NCI-H2081 (cell line): Measurements from ENCODE around the gene MAJIN.
"Not testable (repeated sequence)": the region's sequence is repeated elsewhere in the genome, so short reads cannot be mapped to it uniquely, and the experiment has no call there.

ENCODE experiments used
- DNase-seq, 2 experiments: peaks; one replicate each; lab custom pipeline; 2025; lab: John Stamatoyannopoulos, UW

The MAJIN gene, protein sequence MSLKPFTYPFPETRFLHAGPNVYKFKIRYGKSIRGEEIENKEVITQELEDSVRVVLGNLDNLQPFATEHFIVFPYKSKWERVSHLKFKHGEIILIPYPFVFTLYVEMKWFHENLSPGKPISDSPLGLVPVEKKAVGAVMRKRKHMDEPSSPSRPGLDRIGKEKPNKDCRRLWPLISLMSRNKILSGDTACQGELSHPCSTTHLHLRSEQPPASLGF

DNA sequence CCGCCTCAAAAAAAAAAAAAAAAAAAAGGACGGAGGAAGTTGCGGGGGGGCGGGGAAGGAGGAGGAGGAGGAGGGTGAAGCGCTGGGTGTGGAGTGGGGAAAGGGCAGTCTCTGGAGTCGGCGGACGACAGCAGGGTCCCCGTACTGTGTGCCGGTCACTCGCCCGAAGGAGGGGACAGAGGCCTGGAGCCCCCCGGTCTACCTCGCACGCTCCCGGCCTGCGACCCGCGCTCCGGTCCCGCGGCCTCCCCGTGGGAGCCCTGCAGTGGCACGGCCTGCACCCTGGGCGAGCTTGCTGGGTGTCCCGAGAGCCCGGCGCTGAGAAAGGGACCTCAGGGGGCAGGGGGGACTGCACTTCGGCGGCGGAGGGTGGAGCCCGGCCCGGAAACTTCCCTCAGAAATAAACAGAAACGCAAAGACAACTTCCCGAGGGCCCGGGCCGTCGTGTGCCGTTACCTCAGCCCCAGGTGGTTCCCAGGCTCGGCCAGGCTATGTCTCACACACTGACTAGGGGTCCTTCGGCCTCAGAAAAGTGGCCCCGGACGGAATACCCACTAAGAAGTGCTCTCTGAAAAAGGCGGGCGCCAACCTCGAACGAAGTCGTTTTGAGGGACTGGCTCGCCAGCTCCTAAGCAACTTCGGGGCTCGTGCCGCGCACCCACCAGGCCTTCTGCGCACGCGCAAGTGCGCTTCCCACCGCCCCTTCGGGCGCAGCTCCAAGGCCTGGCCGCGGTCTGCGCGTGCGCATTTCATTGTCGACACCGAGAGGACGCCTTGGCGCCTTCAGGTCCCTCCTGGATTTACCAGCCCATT is at the start of gene MAJIN:
TSS of gene MAJIN (minus strand) at position 688 of the 813 bp plus-strand sequence. CDS start 12,703 bp downstream, outside the sequence.
- DNase-seq, result no peak

DNA sequence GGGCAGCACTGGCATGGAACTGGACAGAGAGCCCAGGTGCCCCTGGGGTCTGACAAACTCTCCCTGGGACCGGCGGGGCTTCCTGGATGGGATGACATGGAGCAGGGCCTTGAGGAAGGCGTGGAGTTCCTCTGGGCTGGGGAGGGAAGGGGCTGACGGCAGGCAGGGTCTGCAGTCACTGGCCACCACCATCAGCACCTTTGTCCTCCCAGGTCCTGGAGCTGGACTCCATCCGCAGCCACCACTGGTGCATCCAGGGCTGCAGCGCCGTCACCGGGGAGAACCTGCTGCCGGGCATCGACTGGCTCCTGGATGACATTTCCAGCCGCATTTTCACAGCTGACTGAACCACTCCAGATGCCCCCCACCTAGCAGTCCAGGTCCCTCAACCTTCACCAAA is 49.6 kb upstream of the MAJIN start:
- no peak for DNase-seq

DNA sequence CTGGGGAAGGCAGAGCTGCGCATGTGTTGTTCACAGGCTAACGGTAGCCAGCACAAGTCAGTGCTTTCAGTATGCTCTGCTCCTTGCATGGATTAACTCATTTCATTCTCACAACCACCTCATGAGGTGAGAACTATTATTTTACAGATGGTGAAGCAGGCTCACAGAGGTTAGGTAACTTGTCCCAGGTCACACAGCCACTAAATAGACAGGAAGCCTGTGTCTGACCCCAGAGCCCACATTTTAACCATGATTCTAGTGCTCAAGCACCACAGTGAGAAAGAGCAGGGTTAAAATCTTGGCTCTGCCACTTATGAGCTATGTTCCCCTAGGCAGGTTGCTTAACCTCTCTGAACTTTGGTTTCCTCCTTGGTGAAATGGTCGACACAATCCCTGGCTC is 49.1 kb upstream of the MAJIN start:
- DNase-seq, result no peak

DNA sequence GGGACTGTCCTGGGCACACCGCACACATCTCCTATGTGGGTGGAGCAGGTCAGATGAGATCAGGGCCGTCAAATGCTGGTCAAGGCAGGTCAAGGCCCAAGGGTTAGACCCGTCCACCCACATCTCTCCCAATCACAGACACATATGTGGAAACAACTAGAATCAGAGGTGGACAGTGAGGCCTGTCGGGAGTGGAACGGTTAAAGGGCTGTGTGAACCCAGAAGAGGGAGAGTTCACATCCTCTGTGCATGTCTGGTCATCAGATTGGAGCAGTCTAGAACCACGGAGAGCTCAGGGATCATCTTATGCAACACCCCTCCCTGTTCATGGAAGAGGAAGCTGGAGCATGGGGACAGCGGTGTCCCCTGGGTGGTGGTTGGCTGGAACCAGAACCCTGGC is 47.9 kb upstream of the MAJIN start:
- DNase-seq, result no peak

DNA sequence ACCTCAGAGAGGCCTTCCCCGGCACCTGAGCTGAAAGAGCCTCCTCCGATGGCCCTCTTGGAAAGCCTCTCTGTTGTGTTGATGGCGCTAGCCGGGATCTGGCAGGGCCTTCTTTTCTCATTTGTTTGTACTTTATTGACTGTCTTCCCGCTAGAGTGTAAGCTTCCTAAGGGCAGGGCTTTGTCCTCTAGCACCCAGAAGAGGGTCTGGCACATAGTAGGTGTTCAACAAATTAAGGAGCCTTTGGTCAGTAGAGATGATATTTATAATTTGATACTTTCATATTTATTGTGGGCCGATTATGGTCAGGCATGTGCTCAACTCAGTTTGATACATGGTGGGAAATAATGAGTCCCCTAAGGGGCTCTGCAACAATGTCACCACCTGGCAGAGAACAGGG is 46.0 kb upstream of the MAJIN start:
- no peak for DNase-seq

DNA sequence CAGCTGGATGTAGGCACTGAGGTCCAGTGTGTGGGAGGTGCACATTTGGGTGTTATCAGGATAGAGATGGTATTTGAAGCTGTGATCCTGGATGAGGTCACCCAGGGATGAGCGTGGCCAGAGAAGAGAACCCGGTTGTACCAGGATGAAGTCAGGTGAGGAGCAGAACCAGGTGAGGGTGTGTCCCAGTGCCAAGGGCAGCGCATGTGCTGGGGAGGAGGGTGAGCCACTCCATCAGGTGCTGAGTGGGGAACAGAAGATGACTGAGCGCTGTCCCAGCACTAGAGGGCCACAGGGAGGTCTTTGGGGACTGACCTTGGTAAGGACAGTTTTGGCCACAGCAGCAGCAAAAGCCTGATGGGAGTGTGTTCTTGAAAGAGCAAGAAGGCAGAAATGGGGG is 44.8 kb upstream of the MAJIN start:
- DNase-seq, result no peak

DNA sequence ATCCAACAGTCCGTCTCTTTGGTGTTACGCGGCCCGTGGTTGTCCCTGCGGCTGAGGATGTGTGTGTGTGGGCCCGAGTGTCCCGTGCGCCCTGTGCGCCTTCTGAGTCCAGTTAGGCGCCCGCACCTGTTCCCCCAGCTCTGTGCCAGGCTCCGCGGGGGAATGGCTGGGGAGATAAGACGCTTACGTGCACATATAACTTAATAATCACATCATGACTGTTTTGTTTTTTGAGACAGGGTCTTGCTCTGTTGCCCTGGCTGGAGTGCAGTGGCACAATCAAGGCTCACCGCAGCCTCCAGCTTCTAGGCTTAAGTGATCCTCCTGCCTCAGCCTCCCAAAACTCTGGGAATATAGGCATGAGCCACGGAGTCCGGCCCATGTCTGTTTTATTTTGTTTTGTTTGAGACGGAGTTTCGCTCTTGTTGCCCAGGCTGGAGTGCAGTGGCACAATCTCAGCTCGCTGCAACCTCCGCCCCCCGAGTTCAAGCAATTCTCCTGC is 42.9 kb upstream of the MAJIN start:
- DNase-seq, result no peak

DNA sequence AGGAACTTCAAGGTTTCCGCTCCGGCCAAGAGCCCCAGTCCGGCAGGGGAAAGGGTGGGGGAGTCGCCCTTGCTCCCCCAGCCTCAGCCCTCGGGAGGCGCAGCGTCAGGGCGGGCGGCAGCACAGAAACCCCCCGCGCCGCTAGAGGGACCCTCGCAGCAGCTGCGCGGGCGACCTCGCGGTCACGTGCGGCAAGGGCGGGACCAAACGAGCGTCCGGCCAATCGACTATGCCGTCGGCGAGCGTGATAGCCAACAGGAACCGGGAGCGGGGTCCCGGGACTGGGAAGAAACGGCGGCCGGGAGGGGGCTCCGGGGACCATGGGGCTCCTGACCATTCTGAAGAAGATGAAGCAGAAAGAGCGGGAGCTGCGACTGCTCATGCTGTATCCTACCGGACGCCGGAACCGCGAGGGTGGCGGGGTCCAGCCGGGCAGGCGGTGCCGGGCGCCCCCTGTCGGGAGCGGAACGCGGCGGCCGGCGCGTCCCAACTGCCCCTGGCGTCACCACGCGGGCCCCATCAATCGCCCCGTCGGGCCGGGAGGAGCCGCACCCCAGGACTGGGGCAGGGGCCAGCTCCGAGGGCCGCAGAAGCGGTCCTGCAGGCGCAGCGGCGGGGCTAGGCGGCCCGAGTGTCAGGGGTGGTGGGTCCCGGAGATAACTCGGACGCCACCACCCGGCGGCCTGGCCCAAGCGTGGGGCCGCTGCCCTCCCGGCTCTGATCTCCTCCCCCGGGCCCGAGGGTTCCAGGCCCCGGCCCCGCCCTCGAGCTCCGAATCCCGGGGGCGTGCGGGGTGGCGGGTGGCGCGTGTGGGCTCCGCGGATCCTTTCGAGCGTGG is 42.2 kb upstream of the MAJIN start, which contains the start of gene ARL2:
TSS of gene ARL2 (plus strand) at position 273 of the 838 bp plus-strand sequence. CDS start at position 321, 48 bp downstream.
- peak; percentile 87 to 89 for DNase-seq

DNA sequence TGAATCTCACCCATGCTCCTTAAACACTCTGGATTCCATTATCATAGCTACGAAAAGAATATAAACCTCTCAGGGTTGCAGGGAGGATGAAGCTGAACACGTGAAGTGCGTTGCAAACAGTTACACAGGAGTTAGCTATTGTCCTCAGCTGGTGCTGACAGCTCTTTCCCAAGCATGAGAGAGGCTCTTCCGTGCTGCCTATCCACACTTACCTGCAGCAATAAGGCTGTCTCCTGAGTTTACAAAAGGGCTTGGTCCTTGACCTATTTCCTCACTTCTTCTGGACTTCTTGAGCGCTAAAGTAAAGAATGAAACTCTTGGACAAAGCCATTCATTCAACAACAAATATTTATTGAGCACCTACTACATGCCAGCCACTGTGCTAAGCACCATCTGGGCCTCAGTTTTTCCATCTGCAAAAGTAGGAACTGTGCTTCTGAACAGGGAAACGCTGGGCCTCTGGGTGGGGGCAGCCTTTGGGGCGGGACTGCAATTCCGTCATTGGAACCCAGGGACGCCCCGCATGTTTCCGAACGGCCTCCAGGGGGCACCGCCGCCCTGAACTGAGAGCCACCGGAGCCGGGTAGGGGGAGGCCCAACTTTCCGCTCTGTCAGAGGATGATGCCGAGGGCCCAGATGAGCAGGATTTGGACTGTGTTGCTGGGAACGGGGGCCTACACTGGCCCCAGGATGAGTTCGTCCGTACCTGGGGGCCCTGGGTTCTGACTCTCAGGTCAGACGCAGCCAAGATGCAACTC is 41.4 kb upstream of the MAJIN start:
- DNase-seq, result peak; percentile 83 to 84

DNA sequence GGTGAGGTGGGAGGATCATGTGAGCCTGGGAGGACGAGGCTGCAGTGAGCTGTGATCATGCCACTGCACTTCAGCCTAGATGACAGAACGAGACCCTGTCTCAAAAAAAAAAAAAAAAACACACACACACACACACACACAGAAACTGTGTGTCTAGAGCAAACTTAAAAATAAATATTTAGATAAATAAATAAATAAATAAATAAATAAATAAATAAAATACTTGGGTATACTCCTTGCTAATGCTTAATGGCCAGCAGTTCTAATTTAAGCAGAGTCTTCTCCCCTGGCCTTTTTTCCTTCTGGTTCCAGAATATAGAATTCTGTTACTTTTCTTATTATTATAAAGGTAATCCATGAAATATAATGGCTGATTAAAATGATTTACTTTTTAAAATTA is 37.0 kb upstream of the MAJIN start:
- no peak for DNase-seq

DNA sequence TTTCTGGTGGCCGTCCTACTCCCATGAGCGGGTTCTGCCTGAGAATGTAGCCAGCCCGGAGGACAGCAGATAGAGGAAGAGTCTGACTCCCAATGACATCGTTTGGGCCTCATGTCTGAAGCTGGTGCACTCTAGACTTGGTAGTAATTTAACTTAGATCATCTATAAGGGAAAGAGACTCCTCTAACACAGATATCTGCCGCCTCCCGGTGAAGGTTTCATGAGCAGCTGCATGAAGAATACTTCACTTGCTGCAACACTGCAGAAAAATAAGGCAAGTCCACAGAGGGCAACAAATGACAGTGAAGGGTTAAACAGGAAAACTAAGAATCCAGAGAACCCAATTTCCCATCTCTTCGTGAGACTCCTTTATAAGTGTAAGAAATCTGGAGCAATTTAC is 36.1 kb upstream of the MAJIN start:
- DNase-seq, result no peak

DNA sequence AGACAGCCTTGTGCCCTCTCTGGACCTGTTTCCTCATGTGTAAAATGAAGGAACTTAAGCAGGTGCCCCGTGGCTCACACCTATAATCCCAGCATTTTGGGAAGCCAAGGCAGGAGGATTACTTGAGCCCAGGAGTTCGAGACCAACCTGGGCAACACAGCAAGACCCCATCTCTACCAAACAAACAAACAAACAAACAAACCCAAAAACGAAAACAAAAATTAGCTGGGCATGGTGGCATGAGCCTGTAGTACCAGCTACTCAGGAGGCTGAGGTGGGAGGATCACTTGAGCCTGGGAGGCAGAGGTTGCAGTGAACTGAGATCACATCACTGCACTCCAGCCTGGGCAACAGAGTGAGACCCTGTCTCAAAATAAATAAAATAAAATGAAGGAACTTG is 32.1 kb upstream of the MAJIN start:
- not testable (repeated sequence) for DNase-seq

DNA sequence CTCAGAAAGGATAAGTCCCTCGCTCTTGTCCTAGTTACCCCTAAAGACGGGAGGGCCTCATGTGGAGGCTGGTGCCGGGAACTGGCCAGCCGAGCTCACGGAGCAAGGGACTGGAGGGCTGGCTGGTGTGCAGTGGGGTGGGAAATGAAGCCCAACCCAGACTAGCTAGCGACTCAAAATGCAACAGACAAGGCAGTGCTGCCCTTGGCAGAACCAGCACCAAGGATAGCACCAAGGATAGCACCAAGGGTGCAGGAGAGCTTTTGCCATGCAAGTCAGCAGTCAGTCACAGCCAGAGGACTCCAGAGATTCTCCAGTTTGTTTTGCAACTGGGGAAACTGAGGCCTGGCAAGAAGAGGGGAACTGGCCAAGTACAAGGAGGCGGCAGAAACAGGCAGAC is 31.4 kb upstream of the MAJIN start:
- DNase-seq, result no peak

DNA sequence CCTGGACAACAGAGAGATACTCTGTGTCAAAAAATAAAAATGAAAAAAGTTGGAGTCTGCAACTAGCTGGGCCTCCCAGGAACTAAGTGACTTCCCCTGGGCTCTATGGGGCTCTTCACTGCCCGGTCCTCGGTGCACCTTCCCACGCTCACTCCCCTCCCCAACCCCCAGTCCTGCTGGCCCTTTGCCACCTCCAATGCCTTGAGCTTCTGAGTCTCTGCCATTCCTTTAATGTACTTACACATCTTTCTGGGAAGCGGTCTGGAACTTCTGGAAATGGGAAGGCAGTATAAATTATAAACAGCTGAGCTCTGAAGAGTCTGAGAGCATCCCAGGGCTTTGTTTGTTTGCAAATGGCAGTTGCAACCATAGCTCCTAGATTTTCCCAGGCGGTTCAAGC is 30.8 kb upstream of the MAJIN start:
- no peak for DNase-seq

DNA sequence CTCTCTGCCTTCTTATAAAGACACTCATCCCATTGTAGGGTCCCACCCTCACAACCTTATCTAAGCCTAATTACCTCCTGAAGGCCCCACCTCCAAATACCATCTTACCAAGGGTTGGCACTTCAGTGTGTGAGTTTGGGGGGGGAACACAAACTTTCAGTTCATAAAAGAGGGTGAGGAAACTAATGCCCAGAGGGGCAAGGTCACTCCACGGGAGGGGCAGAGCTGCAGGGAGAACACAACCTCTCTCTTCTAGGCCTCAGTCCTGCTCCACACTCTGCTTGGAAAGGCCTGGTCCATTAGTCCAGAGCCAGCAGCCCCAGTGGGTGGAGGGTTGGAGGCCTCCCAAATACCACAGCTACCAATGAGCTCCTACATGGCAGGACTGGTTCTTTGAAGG is 27.6 kb upstream of the MAJIN start:
- no peak for DNase-seq

DNA sequence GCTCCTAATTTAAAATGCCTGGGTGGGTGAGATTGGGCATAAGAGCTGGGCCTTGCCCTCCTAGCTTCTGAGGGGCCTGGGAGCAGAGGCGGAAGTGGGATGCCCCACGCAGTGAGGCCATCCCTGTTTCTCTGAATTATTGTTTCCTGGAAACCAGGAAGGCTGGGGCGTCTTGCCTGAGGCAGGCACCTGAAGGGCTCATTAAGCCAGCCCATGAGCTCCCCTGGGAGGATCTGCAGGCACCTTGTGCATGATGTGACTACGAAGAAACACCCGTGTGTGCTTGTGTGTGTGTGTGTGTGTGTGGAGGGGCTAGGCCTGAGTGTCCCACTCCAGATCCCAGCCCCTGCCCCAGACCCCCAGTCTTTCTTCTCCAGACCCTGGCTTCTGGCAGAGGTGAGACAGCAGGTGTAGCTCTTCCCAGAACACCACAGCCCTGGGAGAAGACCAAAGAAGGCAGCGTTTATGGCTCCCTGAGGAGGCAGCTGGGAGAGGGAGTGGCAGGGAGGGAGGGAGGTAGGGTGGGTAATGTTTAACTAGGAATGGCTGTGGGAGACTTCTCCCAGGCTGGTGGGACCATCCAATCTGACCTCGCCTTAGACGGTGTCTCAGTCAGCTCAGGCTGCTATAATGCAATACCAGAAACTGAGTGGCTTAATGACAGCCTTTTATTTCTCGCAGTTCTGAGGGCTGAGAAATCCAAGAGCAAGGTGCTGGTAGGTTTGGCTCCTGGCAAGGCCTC is 27.0 kb upstream of the MAJIN start:
- DNase-seq, result peak in 1 of 2 experiments; percentile 10

DNA sequence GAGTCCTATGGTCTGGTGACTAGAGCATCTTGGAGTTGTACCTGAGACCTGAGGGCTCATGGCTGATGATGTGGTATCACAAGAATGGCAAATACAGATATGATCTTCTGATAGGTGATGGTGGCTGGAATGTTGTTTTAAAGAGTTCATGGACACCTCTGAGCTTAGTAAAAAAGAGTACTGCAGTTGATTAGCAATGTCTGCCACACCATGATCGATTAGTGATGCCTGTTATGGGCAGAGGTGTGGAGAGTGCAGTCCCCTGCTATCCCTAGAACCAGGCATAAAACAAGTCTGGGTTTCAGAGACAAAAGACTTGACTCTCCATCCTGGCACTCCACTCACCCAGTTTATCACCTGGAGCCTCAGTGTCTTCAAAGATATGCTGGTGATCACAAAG is 26.2 kb upstream of the MAJIN start:
- no peak for DNase-seq

DNA sequence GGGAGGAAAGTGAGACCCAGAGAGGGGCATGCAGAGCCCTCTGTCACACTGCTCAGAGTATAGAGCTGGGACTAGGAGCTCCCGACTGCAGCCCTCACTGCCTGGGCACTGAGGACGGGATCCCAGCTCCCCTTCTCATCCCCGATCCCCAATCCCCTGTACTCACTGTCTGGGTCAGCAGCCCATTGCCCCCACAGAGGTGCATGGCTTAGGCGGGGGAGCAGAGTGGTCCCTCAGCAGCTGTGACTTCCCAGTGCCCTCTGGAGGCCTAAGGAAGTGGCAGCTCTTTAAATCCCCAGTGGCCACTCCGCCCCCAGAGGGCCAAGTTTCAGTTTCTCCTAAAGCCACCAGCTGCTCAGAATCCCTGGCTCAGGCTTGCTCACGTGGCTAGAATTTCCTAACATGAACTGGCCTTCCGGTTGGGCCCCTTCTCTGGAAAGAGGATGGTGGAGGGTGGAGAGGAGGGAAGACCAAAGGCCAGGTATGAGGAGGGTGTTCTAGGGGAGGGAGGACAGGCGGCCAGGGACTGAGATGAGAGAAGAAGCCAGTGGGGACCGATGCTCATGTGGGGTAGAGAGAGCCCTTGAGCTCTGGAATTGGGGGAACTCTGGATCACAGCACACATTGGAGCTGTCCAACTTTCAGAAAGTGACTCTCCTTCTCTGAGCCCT is 24.9 kb upstream of the MAJIN start, which contains the start of gene BATF2:
TSS of gene BATF2 (minus strand) at position 262 of the 671 bp plus-strand sequence. CDS start at position 205, 57 bp downstream.
- DNase-seq, result peak in 1 of 2 experiments; percentile 21

DNA sequence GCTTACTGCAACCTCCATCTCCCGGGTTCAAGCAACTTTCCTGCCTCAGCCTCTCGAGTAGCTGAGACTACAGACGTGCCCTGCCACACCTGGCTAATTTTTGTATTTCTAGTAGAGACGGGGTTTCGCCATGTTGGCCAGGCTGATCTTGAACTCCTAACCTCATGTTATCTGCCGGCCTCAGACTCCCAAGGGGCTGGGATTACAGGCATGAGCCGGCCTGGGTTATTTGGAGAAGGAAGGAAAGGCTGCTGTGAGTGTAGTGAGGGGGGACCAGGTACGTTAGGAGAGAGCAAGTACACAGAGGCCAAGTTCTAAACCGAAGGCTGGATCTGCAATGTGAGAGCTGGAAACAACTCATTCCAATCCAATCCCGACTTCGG is 24.4 kb upstream of the MAJIN start:
- DNase-seq, result no peak

DNA sequence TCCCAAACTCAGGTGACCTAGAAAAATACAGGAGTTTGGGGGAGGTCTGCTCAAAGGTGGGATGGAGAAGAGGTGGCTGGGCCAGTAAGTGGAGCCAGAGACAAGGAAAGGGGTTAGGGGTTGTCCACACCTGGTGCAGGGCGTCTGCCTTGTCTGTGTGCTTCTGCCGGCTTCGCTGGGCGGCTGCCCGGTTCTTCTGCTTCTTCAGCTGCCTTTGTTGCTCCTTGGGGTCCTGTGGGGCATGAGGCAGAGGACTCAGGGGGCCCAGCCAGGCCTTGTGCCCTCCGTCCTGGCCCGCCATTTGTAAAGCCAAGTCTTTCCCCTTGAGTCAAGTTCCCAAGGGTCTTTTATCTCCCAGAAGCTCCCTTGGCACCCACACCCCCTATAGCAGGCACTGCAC is 22.4 kb upstream of the MAJIN start:
- no peak for DNase-seq
